Measurements from ENCODE around the gene COQ8B. TPM values are rescaled to one million over a fixed set of nuclear protein-coding genes. Genes with fewer than 3 reads are reported as not detected.
"Not testable (repeated sequence)": the region's sequence is repeated elsewhere in the genome, so short reads cannot be mapped to it uniquely, and the experiment has no call there.

The COQ8B gene
- total RNA-seq, 4 donors from 2014 or later = 39.2 to 73.0 (median 54.7) TPM

GRCh38 chr19:40737102-40737644 lies 20.5 kb upstream of the COQ8B start:
- Histone ChIP-seq H3K4me3 (replicated peaks in 1 of 3) (no peak overlapping the region), H3K4me1 (no peaks in the 10 kb centered on the region), H3K36me3 (peaks cover 70 to 72% of the 10 kb centered on the region in 2 donors), H3K27ac (no peak overlapping the region), H3K9me3 (no peaks in the 10 kb centered on the region), H3K27me3 (no peaks in the 10 kb centered on the region)
- TF ChIP-seq CTCF (IDR thresholded peaks at IDR 0.05) = no peak
- no peak for TF ChIP-seq POLR2A (IDR thresholded peaks at IDR 0.05)
- DNase-seq = no peak
- 76 to 93% methylated on average over 3 to 9 of the region's 9 CpGs for WGBS, 2 donors
- intact Hi-C loops (cut with DNase I) = no loop called here

GRCh38 chr19:40736661-40737060 lies 20.0 kb upstream of the COQ8B start:
- H3K9me3 ChIP-seq = no peaks in the 10 kb centered on the region
- no peak overlapping the region for H3K4me3 ChIP-seq (replicated peaks in 1 of 3)
- H3K4me1 ChIP-seq = no peaks in the 10 kb centered on the region
- no peak overlapping the region for H3K27ac ChIP-seq
- no peaks in the 10 kb centered on the region for H3K27me3 ChIP-seq
- DNase-seq = no peak
- intact Hi-C loops (cut with DNase I) = no loop called here
- TF ChIP-seq POLR2A (IDR thresholded peaks at IDR 0.05) (no peak), CTCF (IDR thresholded peaks at IDR 0.05) (no peak)
- 87 to 96% methylated on average over 8 to 9 of the region's 9 CpGs for WGBS, 2 donors
- H3K36me3 ChIP-seq = peaks cover 72 to 73% of the 10 kb centered on the region in 2 donors

- H3K27ac ChIP-seq = no peak overlapping the region
- no peak for DNase-seq
- peaks cover 79 to 81% of the 10 kb centered on the region in 2 donors for H3K36me3 ChIP-seq
- 95 to 98% methylated on average over 11 of the region's 11 CpGs for WGBS, 2 donors
- intact Hi-C loops (cut with DNase I) = no loop called here
- TF ChIP-seq POLR2A (IDR thresholded peaks at IDR 0.05) (no peak), CTCF (IDR thresholded peaks at IDR 0.05) (no peak)
- no peaks in the 10 kb centered on the region for H3K27me3 ChIP-seq
- H3K9me3 ChIP-seq = no peaks in the 10 kb centered on the region
- H3K4me3 ChIP-seq (replicated peaks in 1 of 3) = no peak overlapping the region
- H3K4me1 ChIP-seq = no peaks in the 10 kb centered on the region
These were observed 18.5 kb upstream of the COQ8B start for GRCh38 chr19:40735013-40735771.

- no peaks in the 10 kb centered on the region for H3K9me3 ChIP-seq
- H3K36me3 ChIP-seq = peaks cover 80 to 87% of the 10 kb centered on the region in 2 donors
- no peak for DNase-seq
- TF ChIP-seq POLR2A (IDR thresholded peaks at IDR 0.05) = no peak
- no peak for TF ChIP-seq CTCF (IDR thresholded peaks at IDR 0.05)
- H3K4me3 ChIP-seq (replicated peaks in 1 of 3) = no peak overlapping the region
- H3K27me3 ChIP-seq = no peaks in the 10 kb centered on the region
- 96 to 97% methylated on average over 12 to 13 of the region's 13 CpGs for WGBS, 2 donors
- intact Hi-C loops (cut with DNase I) = no loop called here
- no peak overlapping the region for H3K27ac ChIP-seq
- H3K4me1 ChIP-seq = no peaks in the 10 kb centered on the region
These were observed 16.5 kb upstream of the COQ8B start for GRCh38 chr19:40733149-40733548.

- H3K27ac ChIP-seq; H3K9me3 ChIP-seq; H3K27me3 ChIP-seq; H3K4me1 ChIP-seq; DNase-seq; intact Hi-C loops (cut with DNase I); H3K4me3 ChIP-seq (replicated peaks in 1 of 3): not testable (repeated sequence)
- 93 to 94% methylated on average over 16 of the region's 16 CpGs for WGBS, 2 donors
- H3K36me3 ChIP-seq = peaks cover 82 to 92% of the 10 kb centered on the region in 2 donors
These were observed 15.6 kb upstream of the COQ8B start for GRCh38 chr19:40732304-40732703.

- 92 to 93% methylated on average over 5 of the region's 5 CpGs for WGBS, 2 donors
- peaks cover 83 to 88% of the 10 kb centered on the region in 2 donors for H3K36me3 ChIP-seq
- H3K9me3 ChIP-seq = not testable (repeated sequence)
These were observed 13.4 kb upstream of the COQ8B start for GRCh38 chr19:40730065-40730464.

More at GRCh38 chr19:40730065-40730464, 13.4 kb upstream of the COQ8B start:
- H3K27ac ChIP-seq; H3K4me3 ChIP-seq (replicated peaks in 1 of 3); DNase-seq; intact Hi-C loops (cut with DNase I); H3K4me1 ChIP-seq; H3K27me3 ChIP-seq: not testable (repeated sequence)

Measured in thyroid gland (tissue), 4 donors.